ENCODE data around the gene CARMIL3.
"Not testable (repeated sequence)": the region's sequence is repeated elsewhere in the genome, so short reads cannot be mapped to it uniquely, and the experiment has no call there.

Gene CARMIL3, protein sequence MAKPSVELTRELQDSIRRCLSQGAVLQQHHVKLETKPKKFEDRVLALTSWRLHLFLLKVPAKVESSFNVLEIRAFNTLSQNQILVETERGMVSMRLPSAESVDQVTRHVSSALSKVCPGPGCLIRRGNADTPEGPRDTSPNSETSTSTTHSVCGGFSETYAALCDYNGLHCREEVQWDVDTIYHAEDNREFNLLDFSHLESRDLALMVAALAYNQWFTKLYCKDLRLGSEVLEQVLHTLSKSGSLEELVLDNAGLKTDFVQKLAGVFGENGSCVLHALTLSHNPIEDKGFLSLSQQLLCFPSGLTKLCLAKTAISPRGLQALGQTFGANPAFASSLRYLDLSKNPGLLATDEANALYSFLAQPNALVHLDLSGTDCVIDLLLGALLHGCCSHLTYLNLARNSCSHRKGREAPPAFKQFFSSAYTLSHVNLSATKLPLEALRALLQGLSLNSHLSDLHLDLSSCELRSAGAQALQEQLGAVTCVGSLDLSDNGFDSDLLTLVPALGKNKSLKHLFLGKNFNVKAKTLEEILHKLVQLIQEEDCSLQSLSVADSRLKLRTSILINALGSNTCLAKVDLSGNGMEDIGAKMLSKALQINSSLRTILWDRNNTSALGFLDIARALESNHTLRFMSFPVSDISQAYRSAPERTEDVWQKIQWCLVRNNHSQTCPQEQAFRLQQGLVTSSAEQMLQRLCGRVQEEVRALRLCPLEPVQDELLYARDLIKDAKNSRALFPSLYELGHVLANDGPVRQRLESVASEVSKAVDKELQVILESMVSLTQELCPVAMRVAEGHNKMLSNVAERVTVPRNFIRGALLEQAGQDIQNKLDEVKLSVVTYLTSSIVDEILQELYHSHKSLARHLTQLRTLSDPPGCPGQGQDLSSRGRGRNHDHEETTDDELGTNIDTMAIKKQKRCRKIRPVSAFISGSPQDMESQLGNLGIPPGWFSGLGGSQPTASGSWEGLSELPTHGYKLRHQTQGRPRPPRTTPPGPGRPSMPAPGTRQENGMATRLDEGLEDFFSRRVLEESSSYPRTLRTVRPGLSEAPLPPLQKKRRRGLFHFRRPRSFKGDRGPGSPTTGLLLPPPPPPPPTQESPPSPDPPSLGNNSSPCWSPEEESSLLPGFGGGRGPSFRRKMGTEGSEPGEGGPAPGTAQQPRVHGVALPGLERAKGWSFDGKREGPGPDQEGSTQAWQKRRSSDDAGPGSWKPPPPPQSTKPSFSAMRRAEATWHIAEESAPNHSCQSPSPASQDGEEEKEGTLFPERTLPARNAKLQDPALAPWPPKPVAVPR (N-terminal part only)

DNA sequence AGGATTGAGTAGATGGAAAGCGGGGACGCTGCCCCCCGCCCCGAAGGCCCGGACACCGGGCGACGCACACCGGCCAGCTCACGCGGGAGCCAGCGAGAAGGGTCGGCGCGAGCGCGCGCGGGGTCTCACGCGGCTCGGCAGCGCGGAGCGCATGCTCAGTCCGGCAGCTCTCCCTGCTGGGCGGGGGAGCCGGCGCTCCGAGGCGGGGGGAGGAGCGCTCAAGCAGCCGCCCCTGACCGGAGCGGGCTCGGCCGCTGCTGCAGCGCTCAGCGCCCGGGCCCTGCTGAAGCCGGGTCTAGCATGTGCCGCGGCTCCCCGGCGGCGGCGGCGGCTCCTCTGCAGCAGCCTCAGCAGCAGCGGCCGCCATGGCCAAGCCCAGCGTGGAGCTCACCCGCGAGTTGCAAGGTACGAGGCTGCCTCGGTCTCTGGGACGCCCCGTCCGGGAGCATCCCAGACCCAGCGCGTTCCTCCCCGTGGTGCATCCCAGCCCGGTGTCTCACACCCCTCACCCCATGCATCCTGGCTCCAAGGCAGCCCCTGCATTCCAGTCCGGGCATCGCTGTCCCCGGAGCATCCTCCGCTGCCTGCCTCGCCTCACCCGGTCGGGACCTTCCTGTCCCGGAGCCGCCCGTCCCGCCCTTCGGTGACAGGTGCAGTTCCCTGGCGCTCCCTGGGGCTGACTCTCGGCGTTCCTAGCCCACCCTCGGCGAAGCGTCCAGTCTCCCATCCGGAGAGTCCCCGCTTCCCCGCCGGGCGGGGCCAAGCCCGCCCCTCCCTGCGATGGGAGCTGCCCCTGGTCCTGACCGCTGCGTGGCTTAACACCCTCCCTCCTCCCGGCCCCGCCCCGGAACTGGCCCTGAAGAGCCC lies at the start of gene CARMIL3:
Gene CARMIL3 (plus strand): TSS at position 221 of the 867 bp plus-strand sequence. CDS start 145 bp downstream, at position 366.
- Mint-ChIP-seq H3K9me3 (no peaks in the 10 kb centered on the region), H3K4me3 (peak within 1 kb of the TSS; percentile 77), H3K4me1 (peaks cover 31% of the 10 kb centered on the region), H3K27ac (peak within 1 kb of the TSS; percentile 88), H3K36me3 (peaks cover 12% of the 10 kb centered on the region)
- DNase-seq (ENCODE audit: low spot score in 2 of 2) (peak; percentile 59 to 86), ATAC-seq (peak; percentile 69)

DNA sequence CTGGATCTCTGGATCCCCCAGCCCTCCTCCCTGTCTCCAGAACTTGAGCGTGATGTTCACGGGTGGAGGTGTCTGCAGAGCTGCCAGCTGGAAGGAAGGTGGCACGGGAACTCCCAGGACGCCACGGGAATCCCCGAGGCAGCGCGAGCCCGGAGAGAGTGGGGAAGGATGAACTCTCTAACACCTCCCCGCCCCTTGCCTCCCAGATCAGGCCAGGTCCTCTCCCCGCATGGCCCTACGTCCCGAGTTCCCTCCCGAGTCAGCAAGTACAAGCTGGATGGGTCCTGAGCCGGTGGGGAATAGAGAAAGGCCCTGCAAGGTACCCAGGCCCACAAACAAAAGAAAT lies 45.4 kb upstream of the CARMIL3 start:
- ATAC-seq: peak; percentile 60
- Mint-ChIP-seq H3K4me1 (peaks cover 30% of the 10 kb centered on the region), H3K4me3 (peak overlapping the region; percentile 67)
- not testable (repeated sequence) for H3K9me3 Mint-ChIP-seq; DNase-seq (ENCODE audit: low spot score in 2 of 2); H3K27ac Mint-ChIP-seq; H3K36me3 Mint-ChIP-seq

DNA sequence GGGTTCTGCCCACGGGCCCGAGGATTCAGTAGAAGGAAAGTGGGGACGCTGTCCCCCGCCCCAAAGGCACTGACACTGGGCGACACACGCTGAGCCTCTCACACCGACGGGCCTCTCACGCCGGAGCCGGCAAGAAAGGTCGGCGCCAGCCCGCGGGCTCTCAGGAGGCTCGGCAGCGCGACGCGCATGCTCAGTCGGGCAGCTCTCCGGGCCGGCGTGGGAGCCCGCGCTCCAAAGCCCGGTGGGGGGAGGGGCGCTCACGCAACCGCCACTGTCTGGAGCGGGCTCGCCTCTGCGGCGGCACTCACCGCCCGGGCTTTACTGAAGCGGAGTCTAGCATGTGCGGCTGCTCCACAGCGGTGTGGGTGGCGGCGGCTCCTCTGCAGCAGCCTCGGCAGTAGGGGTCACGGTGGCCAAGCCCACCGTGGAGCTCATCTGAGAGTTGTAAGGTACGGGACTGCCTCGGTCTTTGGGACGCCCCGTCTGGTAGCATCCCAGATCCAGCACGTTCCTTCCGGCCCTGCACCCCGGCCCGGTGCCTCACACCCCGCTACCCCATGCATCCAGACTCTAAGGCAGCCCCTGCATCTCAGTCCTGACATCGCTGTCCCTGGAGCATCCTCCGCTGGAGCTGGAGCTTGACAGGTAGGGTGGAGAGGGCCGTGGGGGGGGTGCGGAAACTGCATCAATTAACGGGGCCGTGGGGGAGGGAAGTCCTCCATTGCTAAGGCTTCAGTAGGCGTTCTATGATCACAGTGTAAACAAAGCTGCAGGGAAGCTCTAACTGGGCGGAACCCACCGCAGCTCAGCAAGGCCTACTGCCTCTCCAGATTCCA lies 44.8 kb upstream of the CARMIL3 start:
- H3K36me3 Mint-ChIP-seq, H3K27ac Mint-ChIP-seq, H3K9me3 Mint-ChIP-seq: not testable (repeated sequence)
- peak; percentile 64 to 86 for DNase-seq (ENCODE audit: low spot score in 2 of 2)
- peak; percentile 96 for ATAC-seq
- Mint-ChIP-seq H3K4me1 (peaks cover 31% of the 10 kb centered on the region), H3K4me3 (peak overlapping the region; percentile 67)

DNA sequence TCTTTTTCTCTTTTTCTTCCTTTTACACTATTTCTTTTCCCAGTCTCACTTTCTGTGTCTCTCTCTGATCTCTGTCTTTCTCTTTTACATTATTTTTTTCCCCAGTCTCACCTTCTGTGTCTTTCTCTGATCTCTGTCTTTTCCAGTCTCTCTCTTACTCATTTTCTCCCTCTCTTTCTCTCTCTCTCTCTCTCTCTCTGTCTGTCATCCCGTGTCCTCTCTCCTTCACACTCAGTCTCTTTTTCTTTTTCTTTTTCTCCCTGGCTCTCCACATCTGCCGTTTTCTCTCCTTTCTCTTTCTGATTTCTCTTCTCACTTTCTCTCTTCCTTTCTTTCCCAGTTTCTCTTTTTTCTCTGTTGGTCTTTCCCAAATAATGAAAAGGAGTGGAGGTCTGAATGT lies 40.8 kb upstream of the CARMIL3 start:
- H3K4me1 Mint-ChIP-seq: peaks cover 31% of the 10 kb centered on the region
- no peaks in the 10 kb centered on the region for H3K9me3 Mint-ChIP-seq
- no peaks in the 10 kb centered on the region for H3K36me3 Mint-ChIP-seq
- H3K27ac Mint-ChIP-seq: peak overlapping the region; percentile 43
- no peak for ATAC-seq
- peak overlapping the region; percentile 3 for H3K4me3 Mint-ChIP-seq
- no peak for DNase-seq (ENCODE audit: low spot score in 2 of 2)

DNA sequence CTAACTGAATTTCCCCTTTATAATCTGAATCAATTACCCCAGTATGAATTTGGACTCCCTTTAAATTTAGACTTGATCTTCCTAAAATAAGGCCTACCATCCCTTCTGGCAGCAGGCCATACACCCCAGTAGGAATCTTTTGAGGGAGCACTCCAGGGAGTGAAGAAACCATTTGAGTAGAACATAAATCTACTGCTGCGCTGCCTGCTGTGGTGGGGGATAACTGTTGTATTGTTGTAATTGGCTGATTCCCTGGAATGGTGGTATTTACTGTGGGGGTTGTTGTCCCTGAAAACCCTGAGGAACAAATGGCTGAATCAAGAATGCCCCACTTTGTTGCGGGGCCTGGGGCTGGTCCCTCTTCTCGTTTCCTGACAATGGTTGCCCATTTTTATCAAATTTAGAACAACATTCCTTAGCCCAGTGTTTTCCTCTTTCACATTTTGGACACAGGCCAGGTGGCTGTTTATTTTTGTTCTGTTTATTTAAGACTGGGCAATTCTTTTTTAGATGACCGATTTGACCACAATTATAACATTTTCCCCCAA lies 39.0 kb upstream of the CARMIL3 start:
- not testable (repeated sequence) for H3K9me3 Mint-ChIP-seq; H3K36me3 Mint-ChIP-seq; ATAC-seq; H3K4me3 Mint-ChIP-seq; H3K27ac Mint-ChIP-seq; DNase-seq (ENCODE audit: low spot score in 2 of 2)
- peaks cover 31% of the 10 kb centered on the region for H3K4me1 Mint-ChIP-seq

DNA sequence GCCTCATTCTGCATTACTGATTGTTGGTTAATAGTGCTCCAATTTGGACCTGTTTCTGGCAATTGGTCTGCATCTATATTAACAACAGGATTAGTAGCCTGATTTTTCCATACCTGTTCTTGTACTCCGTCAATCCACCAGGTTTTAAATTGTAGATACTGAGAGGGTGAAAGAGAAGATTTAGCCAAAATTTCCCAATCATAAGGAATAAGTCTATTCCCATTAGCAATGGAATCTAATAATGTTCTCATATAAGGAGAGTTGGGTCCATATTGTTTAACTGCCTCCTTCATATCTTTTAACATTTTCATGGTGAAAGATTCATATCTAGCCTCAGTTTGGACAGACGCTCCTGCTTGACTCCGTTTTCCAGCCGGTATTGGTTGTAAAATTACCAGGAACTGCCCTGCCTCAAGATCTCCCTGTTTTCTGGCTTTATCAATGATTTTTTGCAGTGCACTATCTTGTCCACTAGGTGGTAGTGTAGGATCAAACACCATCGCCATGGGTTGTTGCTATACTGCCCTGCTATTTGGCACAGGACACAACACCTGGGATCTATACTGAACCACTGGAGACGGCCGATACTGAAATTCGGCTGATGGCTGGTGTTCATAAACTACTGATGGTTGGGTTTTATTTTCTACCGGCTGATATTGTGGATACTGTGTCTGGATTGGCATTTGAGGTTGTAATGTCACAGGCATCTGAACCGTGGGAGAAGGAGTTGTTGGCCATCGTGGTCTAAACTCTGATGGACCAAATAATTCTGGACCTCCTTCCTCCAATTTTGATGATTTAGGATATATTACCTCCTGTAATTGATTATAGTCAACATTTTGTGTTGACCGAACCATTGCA lies 37.9 kb upstream of the CARMIL3 start:
- H3K4me1 Mint-ChIP-seq: peaks cover 21% of the 10 kb centered on the region
- no peak overlapping the region for H3K27ac Mint-ChIP-seq
- ATAC-seq: peak; percentile 90
- peak; percentile 32 to 71 for DNase-seq (ENCODE audit: low spot score in 2 of 2)
- H3K4me3 Mint-ChIP-seq: no peak overlapping the region
- no peaks in the 10 kb centered on the region for H3K9me3 Mint-ChIP-seq
- no peaks in the 10 kb centered on the region for H3K36me3 Mint-ChIP-seq

DNA sequence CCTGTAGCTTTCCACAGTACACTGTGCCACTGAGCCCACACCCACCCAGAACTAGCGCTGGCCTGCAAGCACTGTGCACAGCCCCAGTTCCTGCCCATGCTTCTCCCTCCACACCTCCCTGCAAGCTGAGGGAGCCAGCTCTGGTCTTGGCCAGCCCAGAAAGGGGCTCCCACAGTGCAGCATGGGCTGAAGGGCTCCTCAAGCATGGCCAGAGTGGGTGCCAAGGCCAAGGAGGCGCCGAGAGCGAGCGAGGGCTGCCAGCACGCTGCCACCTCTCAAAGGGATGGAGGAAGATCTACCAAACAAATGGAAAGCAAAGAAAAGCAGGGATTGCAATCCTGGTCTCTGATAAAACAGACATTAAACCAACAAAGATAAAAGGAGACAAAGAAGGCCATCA lies 36.1 kb upstream of the CARMIL3 start:
- DNase-seq (ENCODE audit: low spot score in 2 of 2); H3K9me3 Mint-ChIP-seq; H3K36me3 Mint-ChIP-seq; H3K4me3 Mint-ChIP-seq; ATAC-seq; H3K4me1 Mint-ChIP-seq: not testable (repeated sequence)
- peak overlapping the region; percentile 32 for H3K27ac Mint-ChIP-seq

DNA sequence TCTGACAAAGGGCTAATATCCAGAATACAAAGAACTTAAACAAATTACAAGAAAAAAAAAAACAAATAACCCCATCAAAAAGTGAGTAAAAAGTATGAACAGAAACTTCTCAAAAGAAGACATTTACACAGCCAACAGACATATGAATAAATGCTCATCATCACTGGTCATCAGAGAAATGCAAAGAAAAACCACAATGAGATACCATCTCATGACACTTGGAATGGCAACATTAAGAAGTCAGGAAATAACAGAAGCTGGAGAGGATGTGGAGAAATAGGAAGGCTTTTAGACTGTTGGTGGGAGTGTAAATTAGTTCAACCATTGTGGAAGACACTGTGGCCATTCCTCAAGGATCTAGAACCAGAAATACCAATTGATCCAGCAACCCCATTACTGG lies 32.8 kb upstream of the CARMIL3 start:
- not testable (repeated sequence) for H3K27ac Mint-ChIP-seq; H3K4me1 Mint-ChIP-seq; H3K4me3 Mint-ChIP-seq; ATAC-seq; DNase-seq (ENCODE audit: low spot score in 2 of 2); H3K9me3 Mint-ChIP-seq; H3K36me3 Mint-ChIP-seq

DNA sequence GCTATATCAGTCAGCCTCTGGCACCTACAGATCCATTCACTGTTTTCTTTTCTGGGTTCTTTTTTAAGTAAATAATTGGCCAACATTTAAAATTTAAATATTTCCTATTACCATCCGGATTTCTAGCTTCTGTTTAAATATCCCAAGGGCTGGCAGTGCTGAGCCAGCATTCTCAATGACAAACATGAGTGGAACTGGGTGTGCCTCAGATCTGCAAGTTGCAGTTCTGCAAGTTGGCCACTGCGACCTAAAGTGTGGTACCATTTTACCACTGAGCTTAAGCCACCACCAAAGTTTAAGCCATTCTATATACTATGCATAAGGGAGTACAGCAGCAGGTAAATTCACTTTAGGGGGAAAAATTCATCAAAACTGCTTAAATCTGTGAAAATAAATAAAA lies 31.9 kb upstream of the CARMIL3 start:
- not testable (repeated sequence) for H3K36me3 Mint-ChIP-seq; H3K4me3 Mint-ChIP-seq; H3K4me1 Mint-ChIP-seq; H3K9me3 Mint-ChIP-seq; H3K27ac Mint-ChIP-seq; DNase-seq (ENCODE audit: low spot score in 2 of 2)
- peak; percentile 48 for ATAC-seq

DNA sequence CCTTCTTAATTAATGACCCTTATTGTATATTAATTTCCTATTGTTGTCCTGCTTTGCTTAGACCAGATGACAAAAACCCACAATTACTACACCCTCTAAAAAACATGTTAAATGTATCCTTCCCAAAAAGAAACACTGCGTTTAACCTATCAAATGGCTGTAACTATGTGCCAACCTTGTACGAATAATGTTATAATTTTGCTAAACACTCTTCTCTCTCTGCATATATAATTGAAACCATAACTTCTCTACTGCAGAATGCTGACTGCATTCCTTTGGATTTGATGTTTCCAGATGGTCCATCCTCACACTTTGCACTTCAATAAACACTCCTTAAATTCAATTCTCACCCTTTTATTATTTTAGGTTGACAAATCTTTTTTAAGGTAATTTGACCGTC lies 31.3 kb upstream of the CARMIL3 start:
- H3K27ac Mint-ChIP-seq; H3K4me1 Mint-ChIP-seq; DNase-seq (ENCODE audit: low spot score in 2 of 2); H3K4me3 Mint-ChIP-seq; ATAC-seq; H3K36me3 Mint-ChIP-seq; H3K9me3 Mint-ChIP-seq: not testable (repeated sequence)

DNA sequence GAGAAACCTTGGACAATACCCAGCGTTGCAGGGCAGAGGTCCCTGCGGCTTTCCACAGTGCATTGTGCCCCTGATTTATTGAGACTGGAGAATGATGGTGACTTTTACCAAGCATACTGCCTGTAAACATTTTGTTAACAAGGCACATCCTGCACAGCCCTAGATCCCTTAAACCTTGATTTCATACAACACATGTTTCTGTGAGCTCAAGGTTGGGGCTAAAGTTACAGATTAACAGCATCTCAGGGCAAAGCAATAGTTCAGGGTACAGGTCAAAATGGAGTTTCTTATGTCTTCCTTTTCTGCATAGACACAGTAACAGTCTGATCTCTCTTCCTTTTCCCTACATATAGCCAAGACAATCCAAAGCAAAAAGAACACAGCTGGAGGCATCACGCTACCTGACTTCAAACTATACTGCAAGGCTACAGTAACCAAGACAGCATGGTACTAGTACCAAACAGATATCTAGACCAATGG lies 26.8 kb upstream of the CARMIL3 start:
- not testable (repeated sequence) for H3K27ac Mint-ChIP-seq; H3K36me3 Mint-ChIP-seq; DNase-seq (ENCODE audit: low spot score in 2 of 2); H3K4me1 Mint-ChIP-seq; ATAC-seq; H3K9me3 Mint-ChIP-seq; H3K4me3 Mint-ChIP-seq

DNA sequence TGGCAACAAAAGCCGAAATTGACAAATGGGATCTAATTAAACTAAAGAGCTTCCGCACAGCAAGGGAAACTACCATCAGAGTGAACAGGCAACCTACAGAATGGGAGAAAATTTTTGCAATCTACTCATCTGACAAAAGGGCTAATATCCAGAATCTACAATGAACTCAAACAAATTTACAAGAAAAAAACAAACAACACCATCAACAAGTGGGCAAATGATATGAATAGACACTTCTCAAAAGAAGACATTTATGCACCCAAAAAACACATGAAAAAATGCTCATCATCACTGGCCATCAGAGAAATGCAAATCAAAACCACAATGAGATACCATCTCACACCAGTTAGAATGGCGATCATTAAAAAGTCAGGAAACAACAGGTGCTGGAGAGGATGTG lies 22.1 kb upstream of the CARMIL3 start:
- not testable (repeated sequence) for H3K4me1 Mint-ChIP-seq; H3K9me3 Mint-ChIP-seq; H3K4me3 Mint-ChIP-seq; H3K36me3 Mint-ChIP-seq; H3K27ac Mint-ChIP-seq; ATAC-seq; DNase-seq (ENCODE audit: low spot score in 2 of 2)

DNA sequence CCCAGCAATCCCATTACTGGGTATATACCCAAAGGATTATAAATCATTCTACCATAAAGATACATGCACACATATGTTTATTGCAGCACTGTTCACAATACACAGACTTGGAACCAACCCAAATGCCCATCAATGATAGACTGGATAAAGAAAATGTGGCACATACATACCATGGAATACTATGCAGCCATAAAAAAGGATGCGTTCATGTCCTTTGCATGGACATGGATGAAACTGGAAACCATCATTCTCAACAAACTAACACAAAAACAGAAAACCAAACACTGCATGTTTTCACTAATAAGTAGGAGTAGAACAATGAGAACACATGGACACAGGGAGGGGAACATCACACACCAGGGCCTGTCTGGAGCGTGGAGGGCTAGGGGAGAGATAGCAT lies 20.5 kb upstream of the CARMIL3 start:
- H3K4me3 Mint-ChIP-seq; H3K9me3 Mint-ChIP-seq; ATAC-seq; H3K36me3 Mint-ChIP-seq; DNase-seq (ENCODE audit: low spot score in 2 of 2); H3K4me1 Mint-ChIP-seq; H3K27ac Mint-ChIP-seq: not testable (repeated sequence)
